ENCODE data around the gene NOL7. TPM values are rescaled to one million over a fixed set of nuclear protein-coding genes. Genes with fewer than 3 reads are reported as not detected.

Gene NOL7
- total RNA-seq, 4 donors from 2014 or later, result 62.9 to 133 (median 101) TPM

DNA sequence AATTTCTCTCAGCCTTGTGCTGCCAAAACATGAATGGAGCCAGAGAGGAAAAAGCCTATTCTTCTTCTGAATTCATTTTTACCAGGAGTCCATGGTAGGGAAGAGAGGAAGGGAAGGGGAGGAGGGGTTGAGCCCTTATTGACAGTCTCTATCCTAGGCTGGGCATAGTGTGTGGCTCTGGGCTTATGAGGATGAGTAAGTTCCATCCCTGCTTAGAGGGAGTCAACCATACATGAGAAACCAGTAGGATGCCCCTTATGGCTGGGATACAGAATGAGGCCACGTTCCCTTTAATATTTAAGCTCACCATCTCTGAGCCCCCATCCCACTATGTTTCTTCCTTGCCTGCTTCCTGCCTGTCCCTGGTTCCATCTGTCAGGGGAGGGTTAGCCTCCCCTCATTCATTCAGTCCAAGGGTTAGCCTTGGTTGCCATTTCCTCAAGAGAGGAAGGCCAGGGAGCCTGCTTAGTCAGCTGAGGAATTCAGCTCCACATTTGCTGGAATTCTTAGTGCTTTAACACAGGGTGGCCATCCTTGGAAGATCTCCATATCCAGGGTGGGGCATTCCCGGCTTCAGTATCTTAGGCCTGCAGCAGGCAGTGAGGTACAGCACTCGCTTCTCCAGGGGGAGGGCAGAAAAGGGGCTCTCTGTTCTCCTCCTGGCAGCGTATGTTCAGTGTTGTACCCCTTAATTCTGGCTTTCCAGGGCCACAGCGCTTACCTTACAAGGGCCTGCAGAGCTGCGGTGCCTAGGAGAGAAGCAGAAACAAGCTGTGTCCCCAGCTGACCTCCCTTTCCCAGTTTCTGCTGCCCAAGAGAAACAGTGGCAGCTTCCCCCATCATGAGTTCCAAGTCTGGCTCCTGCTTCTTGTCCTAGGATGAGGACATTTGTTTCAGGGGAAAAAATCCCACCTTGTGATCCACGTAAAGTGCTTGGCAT is 28.3 kb upstream of the NOL7 start:
- DNase-seq, result no peak
- Histone ChIP-seq H3K4me3 (replicated peaks in 1 of 3) (no peak overlapping the region), H3K36me3 (peaks cover 13 to 18% of the 10 kb centered on the region in 2 donors), H3K9me3 (no peaks in the 10 kb centered on the region), H3K27me3 (no peaks in the 10 kb centered on the region), H3K4me1 (no peaks in the 10 kb centered on the region), H3K27ac (no peak overlapping the region)
- intact Hi-C loops (cut with DNase I), result no loop called here
- 95 to 100% methylated on average over 7 of the region's 7 CpGs for WGBS, 2 donors
- TF ChIP-seq POLR2A (IDR thresholded peaks at IDR 0.05), result no peak
- TF ChIP-seq, protein P1, sequence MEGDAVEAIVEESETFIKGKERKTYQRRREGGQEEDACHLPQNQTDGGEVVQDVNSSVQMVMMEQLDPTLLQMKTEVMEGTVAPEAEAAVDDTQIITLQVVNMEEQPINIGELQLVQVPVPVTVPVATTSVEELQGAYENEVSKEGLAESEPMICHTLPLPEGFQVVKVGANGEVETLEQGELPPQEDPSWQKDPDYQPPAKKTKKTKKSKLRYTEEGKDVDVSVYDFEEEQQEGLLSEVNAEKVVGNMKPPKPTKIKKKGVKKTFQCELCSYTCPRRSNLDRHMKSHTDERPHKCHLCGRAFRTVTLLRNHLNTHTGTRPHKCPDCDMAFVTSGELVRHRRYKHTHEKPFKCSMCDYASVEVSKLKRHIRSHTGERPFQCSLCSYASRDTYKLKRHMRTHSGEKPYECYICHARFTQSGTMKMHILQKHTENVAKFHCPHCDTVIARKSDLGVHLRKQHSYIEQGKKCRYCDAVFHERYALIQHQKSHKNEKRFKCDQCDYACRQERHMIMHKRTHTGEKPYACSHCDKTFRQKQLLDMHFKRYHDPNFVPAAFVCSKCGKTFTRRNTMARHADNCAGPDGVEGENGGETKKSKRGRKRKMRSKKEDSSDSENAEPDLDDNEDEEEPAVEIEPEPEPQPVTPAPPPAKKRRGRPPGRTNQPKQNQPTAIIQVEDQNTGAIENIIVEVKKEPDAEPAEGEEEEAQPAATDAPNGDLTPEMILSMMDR (IDR thresholded peaks at IDR 0.05), result no peak

DNA sequence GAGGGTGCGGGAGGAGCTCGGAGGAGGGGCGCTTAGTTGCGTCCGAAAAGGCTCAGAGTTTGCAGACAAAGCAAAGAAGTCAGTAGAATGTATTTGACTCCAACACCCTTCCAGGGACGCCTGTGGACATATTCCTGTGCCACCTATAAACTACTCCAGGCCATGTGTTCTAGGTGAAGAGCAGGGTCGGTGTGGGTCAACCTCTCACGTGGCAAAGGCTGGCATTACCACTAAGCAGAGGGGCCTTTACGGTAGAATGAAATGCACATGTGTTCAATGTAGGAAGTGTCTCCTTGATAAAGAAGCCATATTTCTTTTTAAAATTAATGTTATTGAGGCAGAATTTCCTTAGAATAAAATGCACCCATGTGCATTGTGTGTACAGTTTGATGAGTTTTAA is 25.3 kb upstream of the NOL7 start:
- Histone ChIP-seq H3K27me3 (no peaks in the 10 kb centered on the region), H3K36me3 (peaks cover 21 to 28% of the 10 kb centered on the region in 2 donors), H3K27ac (no peak overlapping the region), H3K4me3 (replicated peaks in 1 of 3) (no peak overlapping the region), H3K4me1 (no peaks in the 10 kb centered on the region), H3K9me3 (no peaks in the 10 kb centered on the region)
- 94 to 97% methylated on average over 9 of the region's 9 CpGs for WGBS, 2 donors
- TF ChIP-seq POLR2A (IDR thresholded peaks at IDR 0.05), result no peak
- TF ChIP-seq, protein P1 (IDR thresholded peaks at IDR 0.05), result no peak
- no peak for DNase-seq
- intact Hi-C loops (cut with DNase I), result no loop called here

DNA sequence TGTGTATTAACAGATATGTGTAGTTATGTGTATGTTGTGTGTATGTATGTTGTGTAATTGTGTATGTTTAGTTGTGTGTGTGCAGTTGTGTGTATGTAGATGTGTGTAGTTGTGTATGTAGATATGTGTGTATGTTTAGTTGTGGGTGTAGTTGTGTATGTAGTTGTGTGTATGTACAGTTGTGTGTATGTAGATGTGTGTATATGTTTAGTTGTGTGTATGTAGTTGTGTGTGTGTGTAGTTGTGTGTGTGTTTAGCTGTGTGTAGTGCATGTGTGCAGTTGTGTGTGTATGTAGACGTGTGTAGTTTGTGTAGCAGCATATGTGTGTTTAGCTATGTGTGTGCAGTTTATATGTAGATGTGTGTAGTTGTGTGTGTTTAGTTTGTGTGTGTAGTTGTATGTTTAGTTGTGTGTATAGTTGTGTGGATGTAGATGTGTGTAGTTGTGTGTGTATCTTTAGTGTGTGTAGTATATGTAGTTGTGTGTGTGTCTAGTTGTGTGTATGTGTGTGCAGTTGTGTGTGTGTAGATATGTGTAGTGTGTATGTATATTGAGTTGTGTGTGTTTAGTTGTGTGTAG is 24.5 kb upstream of the NOL7 start:
- peaks cover 29 to 30% of the 10 kb centered on the region in 2 donors for H3K36me3 ChIP-seq

DNA sequence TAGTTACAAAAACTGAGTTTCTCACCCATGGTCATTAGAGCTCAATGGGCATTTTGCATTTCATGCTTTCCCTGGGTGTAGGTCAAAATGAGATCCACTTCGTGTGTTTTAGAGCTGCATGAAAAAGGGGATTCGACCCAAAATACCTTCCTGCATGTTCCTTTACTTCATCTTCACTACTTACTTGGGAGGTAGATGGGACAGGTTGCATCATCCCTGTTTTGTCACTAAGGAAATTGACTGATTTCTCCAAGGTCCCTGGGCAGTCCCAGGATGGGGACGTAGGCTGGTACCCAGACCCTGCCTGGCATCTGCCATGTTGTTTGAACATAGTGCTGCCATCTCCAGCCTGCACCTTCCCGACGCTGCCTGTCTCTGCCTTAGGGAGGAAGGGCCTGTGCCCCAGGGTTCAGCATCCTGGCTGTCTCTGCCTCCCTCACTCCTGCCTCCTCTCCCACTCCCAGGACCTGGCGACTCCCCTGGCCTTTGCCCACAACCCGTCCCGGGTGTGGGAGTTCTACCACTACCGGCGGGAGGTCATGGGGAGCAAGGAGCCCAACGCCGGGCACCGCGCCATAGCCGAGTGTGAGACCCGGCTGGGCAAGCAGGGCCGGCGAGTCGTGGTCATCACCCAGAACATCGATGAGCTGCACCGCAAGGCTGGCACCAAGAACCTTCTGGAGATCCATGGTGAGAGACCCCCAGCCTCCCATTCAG is 23.8 kb upstream of the NOL7 start:
- Histone ChIP-seq H3K4me1 (no peaks in the 10 kb centered on the region), H3K9me3 (no peaks in the 10 kb centered on the region), H3K4me3 (replicated peaks in 1 of 3) (no peak overlapping the region), H3K27ac (no peak overlapping the region), H3K36me3 (peaks cover 30 to 31% of the 10 kb centered on the region in 2 donors), H3K27me3 (no peaks in the 10 kb centered on the region)
- TF ChIP-seq, protein P1 (IDR thresholded peaks at IDR 0.05), result no peak
- TF ChIP-seq POLR2A (IDR thresholded peaks at IDR 0.05), result no peak
- intact Hi-C loops (cut with DNase I), result no loop called here
- no peak for DNase-seq
- 96% methylated on average over 13 to 17 of the region's 21 CpGs for WGBS, 2 donors

More for the DNA sequence above, 24.5 kb upstream of the NOL7 start:
- no peak for TF ChIP-seq POLR2A (IDR thresholded peaks at IDR 0.05)
- WGBS, 2 donors, result 93% methylated on average over 1 of the region's 1 CpG
- Histone ChIP-seq H3K4me3 (replicated peaks in 1 of 3) (no peak overlapping the region), H3K27ac (no peak overlapping the region), H3K4me1 (no peaks in the 10 kb centered on the region), H3K27me3 (no peaks in the 10 kb centered on the region), H3K9me3 (no peaks in the 10 kb centered on the region)
- no peak for DNase-seq
- intact Hi-C loops (cut with DNase I), result no loop called here

DNA sequence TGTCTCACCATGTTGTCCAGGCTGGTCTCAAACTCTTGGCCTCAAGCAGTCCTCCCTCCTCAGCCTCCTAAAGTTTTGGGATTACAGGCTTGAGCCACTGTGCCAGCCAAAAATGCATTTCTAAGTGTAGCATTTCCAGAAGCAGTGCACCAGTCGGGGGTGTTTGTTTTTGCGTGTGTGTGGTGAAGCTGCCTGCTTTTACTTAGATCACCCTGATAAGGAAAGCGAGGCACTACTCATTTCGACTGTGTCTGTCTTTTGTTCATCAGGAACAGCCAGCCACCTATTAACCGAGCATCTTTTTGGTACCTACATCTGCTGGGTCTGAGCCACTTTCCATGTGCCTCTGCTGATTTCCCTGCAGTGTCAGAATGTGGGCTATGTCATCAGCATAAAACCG is 22.0 kb upstream of the NOL7 start:
- H3K27ac ChIP-seq, result no peak overlapping the region
- H3K4me1 ChIP-seq, result no peaks in the 10 kb centered on the region
- H3K27me3 ChIP-seq, result no peaks in the 10 kb centered on the region
- intact Hi-C loops (cut with DNase I), result no loop called here
- TF ChIP-seq, protein P1 (IDR thresholded peaks at IDR 0.05), result no peak
- no peak for TF ChIP-seq POLR2A (IDR thresholded peaks at IDR 0.05)
- DNase-seq, result no peak
- H3K9me3 ChIP-seq, result no peaks in the 10 kb centered on the region
- H3K4me3 ChIP-seq (replicated peaks in 1 of 3), result no peak overlapping the region
- 81 to 83% methylated on average over 6 of the region's 6 CpGs for WGBS, 2 donors
- H3K36me3 ChIP-seq, result peaks cover 30 to 32% of the 10 kb centered on the region in 2 donors
